Subcutaneous abdominal adipose tissue (tissue), 5 donors: ENCODE results near the gene CDC42EP5.
"Not testable (repeated sequence)": the region's sequence is repeated elsewhere in the genome, so short reads cannot be mapped to it uniquely, and the experiment has no call there.

ENCODE experiments used
- H3K27ac ChIP-seq: one replicate; pipeline ENCODE4 v1.7.0; 2013; ENCODE audit warnings: low read depth, mild to moderate bottlenecking, inconsistent platforms, low read length, moderate library complexity
- H3K27me3 ChIP-seq, 5 donors: one replicate each; pipeline ENCODE4 v1.7.0; 2013; ENCODE audit warnings: low read length in 5 of 5, inconsistent platforms in 1 of 5; ENCODE audit not compliant: control insufficient read depth in 5 of 5, insufficient read depth in 4 of 5
- H3K36me3 ChIP-seq, 5 donors: one replicate each; pipeline ENCODE4 v1.7.0; 2013; ENCODE audit warnings: low read length in 5 of 5; ENCODE audit not compliant: control insufficient read depth in 5 of 5, insufficient read depth in 5 of 5
- H3K4me1 ChIP-seq, 5 donors: one replicate each; pipeline ENCODE4 v1.7.0; 2013; ENCODE audit warnings: low read length in 5 of 5, mild to moderate bottlenecking in 3 of 5, moderate library complexity in 1 of 5; ENCODE audit not compliant: control insufficient read depth in 5 of 5, insufficient read depth in 5 of 5
- H3K4me3 ChIP-seq, 5 donors: one replicate each; pipeline ENCODE4 v1.7.0; 2013; ENCODE audit warnings: low read length in 5 of 5, low read depth in 1 of 5
- H3K9ac ChIP-seq, 5 donors: one replicate each; pipeline ENCODE4 v1.7.0; 2013; ENCODE audit warnings: low read length in 5 of 5, mild to moderate bottlenecking in 4 of 5, moderate library complexity in 3 of 5
- H3K9me3 ChIP-seq, 5 donors: one replicate each; pipeline ENCODE4 v1.7.0; 2013; ENCODE audit warnings: low read length in 5 of 5; ENCODE audit not compliant: control insufficient read depth in 5 of 5
- donor health status: healthy.
- donor health status: healthy.
- donor health status: healthy.
- donor health status: healthy.
- donor health status: healthy.

CDC42EP5 gene

DNA sequence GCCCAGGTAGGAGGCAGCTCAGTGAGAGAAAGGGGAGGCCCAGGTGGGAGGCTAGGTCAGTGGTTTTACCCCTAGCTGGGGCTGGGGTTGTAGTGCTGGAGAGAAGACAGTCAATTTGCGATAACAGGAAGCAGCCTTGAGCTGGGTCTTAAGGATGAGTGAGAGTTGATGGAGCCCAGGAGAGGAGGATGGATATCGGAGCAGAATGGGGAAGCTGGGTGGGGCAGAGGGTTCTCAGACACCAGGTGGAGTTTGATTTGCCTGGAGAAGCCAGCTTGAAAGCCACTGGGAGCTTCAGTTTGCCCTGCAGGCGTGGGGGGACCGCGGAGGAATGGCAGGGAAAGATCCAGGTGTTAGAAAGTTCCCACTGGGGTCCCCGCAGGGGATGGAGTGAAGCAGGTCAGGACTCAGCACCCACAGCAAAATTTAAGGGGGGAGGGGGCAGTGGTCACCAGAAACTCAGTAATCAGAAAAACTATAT, 836 bp upstream of the CDC42EP5 start:
- no peak overlapping the region for H3K4me3 ChIP-seq
- peak overlapping the region in 1 of 5 donors; percentile 68 for H3K9ac ChIP-seq
- peaks cover 5 to 24% (median 20%) of the 10 kb centered on the region in 5 donors for H3K27me3 ChIP-seq
- H3K27ac ChIP-seq, result peak overlapping the region; percentile 57
- H3K36me3 ChIP-seq, result no peaks in the 10 kb centered on the region
- no peaks in the 10 kb centered on the region for H3K9me3 ChIP-seq
- H3K4me1 ChIP-seq, result peaks cover 1 to 33% (median 26%) of the 10 kb centered on the region in 5 donors

DNA sequence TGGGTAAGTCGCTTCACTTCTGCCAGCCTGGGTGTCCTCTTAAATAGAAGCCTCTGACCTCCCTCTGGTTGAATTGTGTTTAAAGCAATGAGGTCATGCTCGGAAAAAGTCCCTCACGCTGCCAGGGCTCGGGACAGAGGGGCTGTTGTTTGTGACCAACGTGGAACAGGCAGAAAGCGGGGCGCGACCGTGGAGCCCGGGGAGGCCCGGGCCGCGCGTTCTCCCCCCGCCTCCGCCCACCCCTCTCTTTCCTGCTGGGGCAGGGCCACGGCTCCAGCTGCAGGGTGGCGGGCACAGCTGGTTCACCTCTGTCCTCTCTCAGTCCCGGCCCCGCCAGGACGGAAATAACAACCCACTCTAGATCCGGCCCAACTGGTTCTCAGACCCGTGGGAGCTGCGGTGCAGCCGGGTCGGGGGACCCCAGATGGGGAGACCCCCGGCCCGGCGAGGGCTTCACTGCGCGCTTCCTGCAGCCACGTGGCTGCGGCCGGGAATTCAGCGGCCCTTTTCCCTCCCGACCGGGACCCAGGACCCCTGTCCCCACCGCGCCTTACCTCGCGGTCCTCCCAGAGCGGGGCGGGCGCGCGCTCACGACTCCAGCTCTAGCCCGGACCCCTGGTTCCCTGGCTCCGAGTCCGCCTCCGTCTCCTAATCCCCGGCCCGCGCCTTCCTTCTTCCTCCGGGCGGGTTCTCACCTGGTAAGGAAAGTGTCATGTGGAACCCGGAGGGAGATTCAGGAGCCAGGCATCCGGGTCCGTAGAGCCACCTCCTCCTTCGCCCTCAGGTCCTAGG, 1.9 kb downstream of the CDC42EP5 start:
- peak overlapping the region in 3 of 5 donors; percentile 66 to 75 (median 66) for H3K9ac ChIP-seq
- no peaks in the 10 kb centered on the region for H3K9me3 ChIP-seq
- H3K27ac ChIP-seq, result peak overlapping the region; percentile 54

DNA sequence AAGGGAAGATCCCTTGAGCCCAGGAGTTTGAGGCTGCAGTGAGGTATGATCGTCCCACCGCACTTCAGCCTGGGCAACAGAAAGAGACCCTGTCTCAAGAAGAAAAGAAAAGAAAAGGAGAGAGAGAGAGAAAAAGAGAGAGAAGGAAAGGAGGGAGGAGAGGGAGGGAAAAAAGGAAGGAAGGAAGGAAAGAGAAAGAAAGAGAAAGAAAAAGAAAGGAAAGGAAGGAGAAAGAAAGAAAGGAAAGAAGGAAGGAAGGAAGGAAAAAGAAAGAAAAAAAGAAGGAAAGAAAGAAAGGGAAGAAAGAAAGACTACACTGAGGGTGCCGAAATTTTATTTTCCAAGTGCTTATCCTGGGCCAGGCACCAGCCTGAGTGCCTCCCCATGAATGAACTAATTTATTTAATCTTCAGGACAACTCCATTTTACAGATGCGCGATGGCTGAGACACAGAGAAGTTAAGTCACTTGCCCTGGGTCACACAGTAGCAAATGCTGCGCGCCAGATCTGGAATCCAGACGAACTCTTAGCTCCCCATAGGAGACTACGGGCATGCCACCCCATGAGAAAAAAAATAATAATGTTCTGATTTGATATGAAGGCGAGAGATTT, 2.7 kb downstream of the CDC42EP5 start:
- Histone ChIP-seq H3K9ac (peak overlapping the region in 2 of 5 donors; percentile 66), H3K27me3 (peaks cover 5 to 20% (median 12%) of the 10 kb centered on the region in 5 donors), H3K9me3 (no peaks in the 10 kb centered on the region), H3K4me1 (peaks cover 1 to 35% (median 26%) of the 10 kb centered on the region in 5 donors), H3K27ac (peak overlapping the region; percentile 54), H3K4me3 (peak overlapping the region in 3 of 5 donors; percentile 53 to 60 (median 57)), H3K36me3 (no peaks in the 10 kb centered on the region)

More for the DNA sequence above, 1.9 kb downstream of the CDC42EP5 start:
- Histone ChIP-seq H3K4me1 (peaks cover 1 to 35% (median 26%) of the 10 kb centered on the region in 5 donors), H3K4me3 (peak overlapping the region in 3 of 5 donors; percentile 53 to 60 (median 57)), H3K36me3 (no peaks in the 10 kb centered on the region), H3K27me3 (peaks cover 5 to 20% (median 12%) of the 10 kb centered on the region in 5 donors)

DNA sequence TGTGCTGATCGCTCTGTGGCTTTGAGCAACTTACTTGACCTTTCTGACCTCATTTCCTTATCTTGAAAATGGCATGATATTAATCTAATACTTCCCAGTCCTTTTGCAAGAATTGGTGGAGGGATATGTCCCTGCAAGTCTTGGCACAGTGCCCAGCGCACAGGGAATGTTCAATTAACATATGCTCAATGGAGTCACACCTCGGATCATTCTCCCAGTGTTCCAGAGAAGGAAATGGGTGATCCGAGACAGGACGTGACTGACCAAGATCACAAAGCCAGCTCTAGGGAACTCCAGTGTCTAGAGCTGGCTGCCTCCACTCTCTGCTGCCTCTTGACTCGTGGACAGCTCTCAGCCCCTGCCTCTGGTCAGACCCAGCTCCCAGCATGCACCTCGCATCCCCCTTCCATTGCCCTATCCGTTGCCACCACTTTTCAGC, 3.6 kb downstream of the CDC42EP5 start:
- H3K36me3 ChIP-seq, result no peaks in the 10 kb centered on the region
- peaks cover 5 to 20% (median 9%) of the 10 kb centered on the region in 5 donors for H3K27me3 ChIP-seq
- H3K9me3 ChIP-seq, result no peaks in the 10 kb centered on the region
- H3K27ac ChIP-seq, result peak overlapping the region; percentile 50
- H3K9ac ChIP-seq, result no peak overlapping the region
- peaks cover 1 to 39% (median 30%) of the 10 kb centered on the region in 5 donors for H3K4me1 ChIP-seq
- H3K4me3 ChIP-seq, result no peak overlapping the region

DNA sequence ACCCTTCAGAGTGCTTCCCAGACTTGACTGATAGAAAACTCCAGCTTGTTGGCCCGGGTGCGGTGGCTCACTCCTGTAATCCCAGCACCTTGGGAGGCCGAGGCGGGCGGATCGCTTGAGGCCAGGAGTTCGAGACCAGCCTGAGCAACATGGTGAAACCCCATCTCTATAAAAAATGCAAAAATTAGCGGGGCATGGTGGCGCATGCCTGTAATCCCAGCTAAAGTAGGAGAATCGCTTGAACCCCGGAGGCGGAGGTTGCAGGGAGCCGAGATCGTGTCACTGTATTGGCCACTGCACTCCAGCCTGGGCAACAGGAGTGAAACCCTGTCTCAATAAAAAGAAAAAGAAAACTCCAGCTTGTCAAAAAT, 7.0 kb downstream of the CDC42EP5 start:
- H3K4me1 ChIP-seq, result peaks cover 1 to 57% (median 46%) of the 10 kb centered on the region in 5 donors
- H3K4me3 ChIP-seq, H3K27ac ChIP-seq: not testable (repeated sequence)

DNA sequence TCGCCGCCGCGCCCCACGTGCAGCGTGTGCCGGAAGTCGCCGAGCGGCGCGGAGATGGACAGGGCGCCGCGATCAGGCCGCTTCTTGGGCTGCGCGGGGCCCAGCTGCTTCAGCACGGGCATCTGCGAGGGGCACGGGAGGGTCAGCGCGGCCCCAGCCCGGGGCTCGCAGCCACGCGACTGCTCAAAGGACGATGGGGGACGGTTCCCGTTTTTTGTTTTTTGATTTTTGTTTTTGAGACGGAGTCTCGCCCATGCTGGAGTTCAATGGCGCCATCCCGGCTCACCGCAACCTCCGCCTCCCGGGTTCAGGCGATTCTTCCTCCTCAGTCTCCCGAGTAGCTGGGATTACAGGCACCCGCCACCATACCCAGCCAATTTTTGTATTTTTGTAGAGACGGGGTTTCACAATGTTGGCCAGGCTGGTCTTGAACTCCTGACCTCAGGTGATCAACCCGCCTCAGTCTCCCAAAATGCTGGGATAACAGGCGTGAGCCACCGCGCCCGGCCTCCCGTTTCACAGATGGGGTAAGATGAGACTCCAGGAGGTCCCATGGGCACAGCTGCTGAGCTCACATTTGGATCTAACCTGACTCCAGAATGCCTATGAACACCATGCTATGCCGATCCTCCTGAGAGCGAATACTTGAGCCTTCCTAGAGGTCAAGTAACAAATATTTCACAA, 7.5 kb downstream of the CDC42EP5 start:
- no peaks in the 10 kb centered on the region for H3K9me3 ChIP-seq
- peaks cover 0 to 17% (median 15%) of the 10 kb centered on the region in 5 donors for H3K36me3 ChIP-seq
- no peak overlapping the region for H3K27ac ChIP-seq
- peaks cover 0 to 4% (median under 1%) of the 10 kb centered on the region in 5 donors for H3K27me3 ChIP-seq
- peaks cover 1 to 52% (median 40%) of the 10 kb centered on the region in 5 donors for H3K4me1 ChIP-seq
- H3K9ac ChIP-seq, result no peak overlapping the region
- no peak overlapping the region for H3K4me3 ChIP-seq

More for the DNA sequence above, 7.0 kb downstream of the CDC42EP5 start:
- H3K9me3 ChIP-seq, H3K27me3 ChIP-seq, H3K9ac ChIP-seq: not testable (repeated sequence)
- peaks cover 0 to 12% (median 10%) of the 10 kb centered on the region in 5 donors for H3K36me3 ChIP-seq

DNA sequence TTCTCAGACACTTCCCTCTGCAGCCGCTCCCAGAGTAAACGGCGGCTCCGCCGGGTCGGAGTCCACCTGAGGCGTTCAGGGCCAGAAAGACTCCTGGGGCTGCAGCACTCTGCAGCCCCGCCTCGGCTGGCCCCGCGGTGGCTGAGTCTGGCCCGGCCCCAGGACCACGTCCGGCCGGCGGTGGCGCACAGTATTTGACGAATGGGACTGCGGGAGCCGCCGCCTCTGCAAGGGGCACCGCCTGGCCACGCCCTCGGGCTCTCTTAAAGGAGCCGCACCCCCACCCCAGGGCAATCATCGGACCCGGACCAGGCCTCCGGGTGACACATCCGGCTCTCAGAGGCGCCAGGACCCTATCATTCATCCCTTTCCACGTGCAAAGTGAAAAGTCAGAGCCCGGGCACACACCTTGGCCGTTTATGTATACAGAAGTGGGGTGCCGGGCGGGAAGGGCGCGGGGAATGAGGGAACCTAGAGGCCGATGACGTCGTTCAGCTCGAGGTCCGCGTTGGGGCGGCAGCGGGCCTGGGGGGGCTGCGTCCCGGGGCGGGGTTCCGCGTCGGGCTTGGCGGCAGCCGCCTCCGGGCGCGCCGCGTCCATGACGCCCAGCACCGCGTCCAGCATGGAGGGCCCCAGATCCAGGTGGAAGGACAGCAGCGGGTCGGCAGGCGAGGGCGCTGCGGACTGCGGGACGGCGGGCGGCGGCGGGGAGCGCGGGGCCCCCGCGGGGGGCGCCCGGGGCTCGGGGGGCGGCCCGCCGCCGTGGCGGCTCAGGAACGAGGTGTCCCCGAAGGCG, 8.3 kb downstream of the CDC42EP5 start:
- Histone ChIP-seq H3K4me3 (peak overlapping the region; percentile 64 to 80 (median 70)), H3K4me1 (peaks cover 0 to 50% (median 39%) of the 10 kb centered on the region in 5 donors), H3K36me3 (peaks cover 0 to 23% (median 20%) of the 10 kb centered on the region in 5 donors), H3K27ac (peak overlapping the region; percentile 88), H3K9me3 (no peaks in the 10 kb centered on the region), H3K9ac (peak overlapping the region in 4 of 5 donors; percentile 30 to 68 (median 56)), H3K27me3 (peaks cover 0 to 3% (median 0%) of the 10 kb centered on the region in 5 donors)

DNA sequence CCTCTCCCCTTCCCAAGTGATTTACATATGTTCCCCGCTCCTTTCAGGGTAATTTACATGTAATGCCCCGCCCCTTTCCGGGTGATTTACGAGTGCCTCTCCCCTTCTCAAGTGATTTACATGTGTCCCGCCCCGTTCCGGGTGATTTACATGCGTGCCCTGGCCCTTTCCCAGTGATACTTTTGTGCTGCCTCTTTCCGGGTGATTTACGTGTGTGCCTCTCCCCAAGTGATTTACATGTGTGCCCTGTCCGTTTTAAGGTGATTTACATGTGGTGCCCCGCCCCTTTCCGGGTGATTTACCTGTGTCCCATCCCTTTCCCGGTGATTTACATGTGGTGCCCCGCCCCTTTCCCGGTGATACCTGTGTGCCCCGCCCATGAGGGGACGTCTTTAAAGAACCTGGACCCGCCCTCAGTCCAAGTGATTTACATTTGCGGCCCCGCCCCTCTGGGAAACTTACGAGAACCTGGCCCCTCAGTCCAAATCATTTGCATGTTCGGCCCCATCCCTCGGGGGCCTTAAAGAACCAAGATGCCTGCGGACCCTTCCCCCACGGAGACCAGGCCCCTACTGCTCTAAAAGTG, 9.0 kb downstream of the CDC42EP5 start:
- peaks cover 0 to 30% (median 27%) of the 10 kb centered on the region in 5 donors for H3K36me3 ChIP-seq
- peak overlapping the region in 4 of 5 donors; percentile 30 to 68 (median 56) for H3K9ac ChIP-seq
- H3K27ac ChIP-seq, result peak overlapping the region; percentile 88
- H3K4me3 ChIP-seq, result peak overlapping the region; percentile 64 to 80 (median 70)
- peaks cover 0 to 46% (median 37%) of the 10 kb centered on the region in 5 donors for H3K4me1 ChIP-seq
- no peaks in the 10 kb centered on the region for H3K27me3 ChIP-seq
- H3K9me3 ChIP-seq, result no peaks in the 10 kb centered on the region
